Testis (tissue), 2 donors: Measurements from ENCODE around the gene BIN2.

Source experiments
- CTCF ChIP-seq, 3 experiments: fragments of 450-650 bp in 2 of 3; fragments of 200-600 bp in 1 of 3; sonication (generic) in 1 of 3; IDR thresholded peaks; one replicate each; pipeline ENCODE4 v1.5.1; 2016 to 2019; ENCODE audit warnings: antibody characterized with exemption in 3 of 3, mild to moderate bottlenecking in 2 of 3, moderate library complexity in 1 of 3
- POLR2A ChIP-seq: fragments of 450-650 bp; IDR thresholded peaks from one replicate; pipeline ENCODE4 v1.6.1; 2017; ENCODE audit warnings: antibody characterized with exemption, mild to moderate bottlenecking, moderate library complexity

GRCh38 chr12:51334764-51335163 is 10.8 kb upstream of the BIN2 start:
- TF ChIP-seq CTCF (IDR thresholded peaks at IDR 0.05) (no peak), POLR2A (no peak)
